Measurements from ENCODE around the gene DOHH. TPM values are rescaled to one million over a fixed set of nuclear protein-coding genes. Genes with fewer than 3 reads are reported as not detected.
A peak's percentile ranks its signal among the peaks of the same experiment; 100 is the strongest.
"Not testable (repeated sequence)": the region's sequence is repeated elsewhere in the genome, so short reads cannot be mapped to it uniquely, and the experiment has no call there.

DOHH gene
- total RNA-seq, 3 donors from 2014 or later: 7.6 to 11.1 (median 10.4) TPM

DNA sequence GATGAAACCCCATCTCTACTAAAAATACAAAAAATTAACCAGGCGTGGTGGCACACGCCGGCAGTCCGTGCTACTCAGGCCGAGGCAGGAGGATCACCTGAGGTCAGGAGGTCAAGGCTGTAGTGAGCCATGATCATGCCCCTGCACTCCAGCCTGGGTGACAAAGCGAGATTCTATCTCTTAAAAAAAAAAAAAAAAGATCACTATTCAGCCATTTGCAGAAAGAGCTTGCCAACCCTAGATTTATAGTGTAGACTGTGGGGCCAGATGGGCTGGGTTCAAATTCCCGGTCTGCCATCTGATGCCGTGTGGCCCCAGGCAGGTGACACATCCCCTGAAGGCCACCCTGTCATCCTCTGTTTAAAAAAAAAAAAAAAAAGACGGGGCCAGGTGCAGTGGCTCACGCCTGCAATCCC lies 49.0 kb downstream of the DOHH start:
- ATAC-seq: no peak
- intact Hi-C loops (cut with DNase I, micrococcal nuclease): no loop called here

DNA sequence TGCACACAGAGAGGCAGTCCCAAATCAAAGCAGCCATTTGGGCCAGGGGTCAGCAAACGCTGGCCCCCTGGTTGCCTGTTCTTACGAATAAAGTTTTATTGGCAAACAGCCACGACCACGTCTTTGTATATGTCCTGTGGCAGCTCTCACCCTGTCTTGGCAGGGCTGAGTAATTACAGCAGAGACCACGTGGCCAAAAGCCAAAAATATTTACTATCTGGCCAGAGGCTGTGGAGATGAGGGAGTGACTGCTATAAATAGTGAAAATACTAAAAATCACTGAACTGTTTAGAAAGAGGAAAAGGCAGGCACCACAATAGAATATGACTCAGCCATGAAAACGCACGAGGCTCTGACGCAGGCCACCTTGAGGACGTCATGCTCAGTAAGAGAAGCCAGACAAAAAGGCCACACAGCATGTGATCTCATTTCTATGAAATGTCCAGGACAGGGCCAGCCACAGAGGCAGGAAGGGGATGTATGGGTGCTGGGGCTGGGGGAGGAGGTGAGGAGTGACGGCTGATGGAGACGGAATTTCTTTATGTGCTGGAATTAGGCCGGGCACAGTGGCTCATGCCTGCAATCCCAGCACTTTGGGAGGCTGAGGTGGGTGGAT lies 49.6 kb downstream of the DOHH start:
- TF ChIP-seq, protein P1, sequence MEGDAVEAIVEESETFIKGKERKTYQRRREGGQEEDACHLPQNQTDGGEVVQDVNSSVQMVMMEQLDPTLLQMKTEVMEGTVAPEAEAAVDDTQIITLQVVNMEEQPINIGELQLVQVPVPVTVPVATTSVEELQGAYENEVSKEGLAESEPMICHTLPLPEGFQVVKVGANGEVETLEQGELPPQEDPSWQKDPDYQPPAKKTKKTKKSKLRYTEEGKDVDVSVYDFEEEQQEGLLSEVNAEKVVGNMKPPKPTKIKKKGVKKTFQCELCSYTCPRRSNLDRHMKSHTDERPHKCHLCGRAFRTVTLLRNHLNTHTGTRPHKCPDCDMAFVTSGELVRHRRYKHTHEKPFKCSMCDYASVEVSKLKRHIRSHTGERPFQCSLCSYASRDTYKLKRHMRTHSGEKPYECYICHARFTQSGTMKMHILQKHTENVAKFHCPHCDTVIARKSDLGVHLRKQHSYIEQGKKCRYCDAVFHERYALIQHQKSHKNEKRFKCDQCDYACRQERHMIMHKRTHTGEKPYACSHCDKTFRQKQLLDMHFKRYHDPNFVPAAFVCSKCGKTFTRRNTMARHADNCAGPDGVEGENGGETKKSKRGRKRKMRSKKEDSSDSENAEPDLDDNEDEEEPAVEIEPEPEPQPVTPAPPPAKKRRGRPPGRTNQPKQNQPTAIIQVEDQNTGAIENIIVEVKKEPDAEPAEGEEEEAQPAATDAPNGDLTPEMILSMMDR (IDR thresholded peaks at IDR 0.05): no peak
- H3K4me3 ChIP-seq: no peak overlapping the region
- DNase-seq: no peak
- intact Hi-C loops (cut with DNase I, micrococcal nuclease): no loop called here
- H3K36me3 ChIP-seq (ENCODE audit: low read depth): peaks cover 6% of the 10 kb centered on the region
- H3K4me1 ChIP-seq (ENCODE audit: low read depth): no peaks in the 10 kb centered on the region
- H3K9me3 ChIP-seq: no peaks in the 10 kb centered on the region
- ATAC-seq: peak; percentile 66

More for the DNA sequence above, 49.0 kb downstream of the DOHH start:
- Histone ChIP-seq H3K4me1 (ENCODE audit: low read depth) (no peaks in the 10 kb centered on the region), H3K4me3 (no peak overlapping the region), H3K36me3 (ENCODE audit: low read depth) (peaks cover 6% of the 10 kb centered on the region), H3K9me3 (no peaks in the 10 kb centered on the region)
- DNase-seq: no peak
- TF ChIP-seq, protein P1 (IDR thresholded peaks at IDR 0.05): no peak

DNA sequence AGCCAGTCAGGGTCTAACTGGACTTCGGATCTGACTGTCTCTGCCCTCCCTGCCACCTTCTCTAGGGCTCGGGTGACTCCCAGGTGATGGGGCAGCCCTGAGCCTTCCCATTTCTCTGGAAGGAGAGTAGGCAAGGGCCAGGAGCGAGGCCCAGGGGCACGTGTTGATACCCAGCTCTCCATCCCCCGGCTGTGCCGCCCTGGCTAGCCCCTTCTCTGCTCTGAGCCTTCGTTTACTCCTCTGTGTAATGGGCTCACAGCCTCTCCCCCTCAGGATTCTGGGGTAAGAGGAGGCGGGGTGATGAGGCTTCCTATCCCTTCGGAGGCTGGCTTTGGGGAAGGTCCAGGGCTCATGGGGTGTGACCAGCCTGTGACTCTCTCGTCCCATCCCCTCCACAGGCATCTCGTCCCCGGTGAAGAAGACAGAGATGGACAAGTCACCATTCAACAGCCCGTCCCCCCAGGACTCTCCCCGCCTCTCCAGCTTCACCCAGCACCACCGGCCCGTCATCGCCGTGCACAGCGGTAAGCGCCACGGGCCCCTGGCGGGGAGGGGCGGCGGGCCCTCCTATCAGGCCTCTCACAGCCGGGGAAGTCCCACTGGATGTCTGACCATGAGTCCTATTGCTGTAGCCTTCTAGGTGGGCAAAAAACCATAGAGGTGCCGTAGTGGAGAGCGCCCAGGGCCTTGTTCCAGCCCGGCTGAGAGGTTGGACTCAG lies 51.7 kb downstream of the DOHH start:
- intact Hi-C loops (cut with DNase I, micrococcal nuclease): no loop called here
- TF ChIP-seq, protein P1 (IDR thresholded peaks at IDR 0.05): no peak
- DNase-seq (no peak), ATAC-seq (no peak)
- Histone ChIP-seq H3K36me3 (ENCODE audit: low read depth) (peaks cover 3% of the 10 kb centered on the region), H3K4me3 (no peak overlapping the region), H3K9me3 (no peaks in the 10 kb centered on the region), H3K4me1 (ENCODE audit: low read depth) (no peaks in the 10 kb centered on the region)

DNA sequence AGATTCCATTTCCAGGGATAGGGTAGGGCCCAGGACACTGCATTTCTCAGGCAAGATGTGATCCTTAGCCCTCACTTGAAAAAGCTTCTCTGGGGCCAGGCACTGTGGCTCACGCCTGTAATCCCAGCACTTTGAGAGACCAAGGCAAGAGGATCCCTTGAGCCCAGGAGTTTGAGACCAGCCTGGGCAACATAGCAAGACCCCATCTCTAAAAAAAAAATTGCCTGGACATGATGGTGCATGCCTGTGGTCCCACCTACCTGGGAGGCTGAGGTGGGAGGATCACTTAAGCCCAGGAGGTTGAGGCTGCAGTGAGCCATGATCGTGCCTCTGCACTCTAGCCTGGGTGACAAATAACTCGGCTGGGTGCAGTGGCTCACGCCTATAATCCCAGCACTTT lies 53.8 kb downstream of the DOHH start:
- H3K36me3 ChIP-seq (ENCODE audit: low read depth); H3K4me3 ChIP-seq; intact Hi-C loops (cut with DNase I, micrococcal nuclease); DNase-seq; H3K9me3 ChIP-seq; ATAC-seq; H3K4me1 ChIP-seq (ENCODE audit: low read depth): not testable (repeated sequence)

DNA sequence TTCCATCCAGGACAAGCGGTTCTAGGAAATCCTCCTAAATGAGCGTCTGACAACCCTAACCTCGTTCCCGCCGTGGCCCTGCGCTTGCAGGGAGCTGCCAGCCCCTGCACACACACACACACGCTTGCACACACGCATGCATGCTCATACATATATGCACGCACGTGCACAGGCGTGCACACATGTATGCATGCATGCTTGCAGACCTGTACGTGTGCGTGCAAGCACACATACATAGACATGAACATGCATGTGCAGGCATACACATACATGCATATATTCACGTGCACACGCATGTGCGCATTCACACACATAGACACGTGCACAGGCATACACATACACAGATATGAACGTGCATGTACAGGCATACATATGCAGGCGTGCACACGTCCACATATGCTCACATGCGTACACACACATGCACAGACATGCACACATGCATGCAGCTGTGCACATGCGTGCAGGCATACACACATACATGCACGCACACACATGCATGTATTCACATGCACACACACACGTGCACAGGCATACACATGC lies 55.7 kb downstream of the DOHH start:
- TF ChIP-seq, protein P1 (IDR thresholded peaks at IDR 0.05): no peak
- Histone ChIP-seq H3K4me1 (ENCODE audit: low read depth) (peaks cover 3% of the 10 kb centered on the region), H3K4me3 (no peak overlapping the region), H3K9me3 (no peaks in the 10 kb centered on the region), H3K36me3 (ENCODE audit: low read depth) (no peaks in the 10 kb centered on the region)
- ATAC-seq (no peak), DNase-seq (no peak)
- intact Hi-C loops (cut with DNase I, micrococcal nuclease): no loop called here
